ENCODE results near the gene PAK5.

GRCh38 chr20:9628141-9628540 is 210.7 kb downstream of the PAK5 start:
- TF ChIP-seq CTCF (IDR thresholded peaks at IDR 0.05) (no peak), EZH2 (IDR thresholded peaks at IDR 0.05; ENCODE audit: borderline replicate concordance, insufficient read depth, low read depth, low read length, poor library complexity, severe bottlenecking) (no peak)

Data from B cell (primary cell).